ENCODE data around the gene ARL8B.
A peak's percentile ranks its signal among the peaks of the same experiment; 100 is the strongest.

Gene ARL8B

DNA sequence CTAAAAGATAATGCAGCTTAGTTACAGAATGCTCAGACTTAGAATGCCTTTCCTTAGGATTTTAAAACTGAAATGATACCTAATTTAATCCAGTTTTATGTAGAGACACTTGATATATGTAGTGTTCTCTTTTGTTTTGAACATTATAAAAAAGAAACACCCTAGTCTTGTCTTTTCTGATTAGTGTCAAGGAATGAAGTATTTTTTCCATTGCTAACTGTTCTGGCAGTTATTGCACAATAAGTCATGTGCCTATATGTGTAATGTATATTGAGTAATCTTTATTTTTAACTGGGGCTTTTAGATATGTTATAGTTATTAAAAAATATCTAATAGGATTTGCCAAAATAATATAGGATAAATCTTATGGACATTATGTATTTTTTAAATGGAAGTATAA, 4.5 kb downstream of the ARL8B start:
- H3K4me1 Mint-ChIP-seq, result peaks cover 60% of the 10 kb centered on the region
- H3K27ac Mint-ChIP-seq, result peak overlapping the region; percentile 79
- no peak overlapping the region for H3K4me3 Mint-ChIP-seq

DNA sequence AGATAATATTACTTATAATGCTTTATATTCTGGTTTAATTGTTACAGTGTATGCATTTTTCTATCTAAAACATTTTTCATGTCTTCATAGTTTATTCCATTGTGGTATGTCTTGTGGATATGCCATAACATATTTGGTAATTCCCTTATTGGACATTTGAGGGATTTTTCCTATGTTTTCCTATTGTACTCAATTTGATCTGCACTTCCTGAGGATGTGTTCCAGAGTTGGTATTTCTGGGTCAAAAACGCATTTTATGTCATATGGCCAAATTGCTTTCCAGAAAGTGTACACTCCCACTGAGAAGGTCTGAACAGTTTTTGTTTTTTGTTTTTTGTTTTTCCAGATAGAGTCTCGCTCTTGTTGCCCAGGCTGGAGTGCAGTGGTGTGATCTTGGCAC, 6.8 kb downstream of the ARL8B start:
- H3K4me1 Mint-ChIP-seq, result peaks cover 66% of the 10 kb centered on the region
- H3K27ac Mint-ChIP-seq, result no peak overlapping the region
- DNase-seq (no peak), ATAC-seq (no peak)
- peaks cover 24% of the 10 kb centered on the region for H3K36me3 Mint-ChIP-seq (ENCODE audit: low read depth)
- H3K27me3 Mint-ChIP-seq, result no peaks in the 10 kb centered on the region
- no peak overlapping the region for H3K4me3 Mint-ChIP-seq
- no peaks in the 10 kb centered on the region for H3K9me3 Mint-ChIP-seq

More for the DNA sequence above, 4.5 kb downstream of the ARL8B start:
- ATAC-seq (no peak), DNase-seq (no peak)
- Mint-ChIP-seq H3K36me3 (ENCODE audit: low read depth) (peaks cover 29% of the 10 kb centered on the region), H3K27me3 (no peaks in the 10 kb centered on the region), H3K9me3 (no peaks in the 10 kb centered on the region)

DNA sequence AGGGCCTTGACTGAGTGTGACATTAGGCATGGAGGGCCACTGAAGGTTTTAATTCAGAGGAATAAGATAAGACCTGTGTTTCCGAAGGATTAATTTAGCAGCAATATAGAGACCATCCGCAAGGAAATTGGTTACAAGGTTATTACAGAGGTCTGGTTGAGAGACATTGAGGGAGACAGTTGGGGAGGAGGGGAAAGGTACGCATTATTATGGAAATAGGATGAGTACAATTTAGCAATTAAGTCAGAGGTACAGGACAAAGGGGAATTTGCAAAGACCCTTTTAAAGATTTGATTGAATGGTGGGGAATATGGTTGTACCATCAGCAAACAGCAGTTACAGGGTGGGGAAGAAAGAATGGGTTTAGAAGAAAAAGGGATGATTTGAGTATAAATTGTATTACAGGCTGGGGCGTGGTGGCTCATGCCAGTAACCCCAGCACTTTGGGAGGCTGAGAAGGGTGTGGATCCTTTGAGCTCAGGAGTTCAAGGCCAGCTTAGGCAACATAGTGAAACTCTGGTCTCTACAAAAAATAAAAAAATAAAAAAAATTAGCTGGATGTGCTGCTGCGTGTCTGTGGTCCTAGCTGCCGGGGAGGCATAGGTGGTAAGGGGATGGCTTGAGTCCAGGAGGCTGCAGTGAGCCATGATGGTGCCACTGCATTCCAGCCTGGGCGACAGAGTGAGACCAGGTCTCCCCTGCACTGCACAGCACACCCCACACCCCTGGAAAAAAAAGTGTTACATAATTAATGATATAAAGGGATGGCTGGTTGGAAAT, 11.3 kb downstream of the ARL8B start:
- peak overlapping the region; percentile 63 for H3K27ac Mint-ChIP-seq
- DNase-seq (no peak), ATAC-seq (no peak)
- no peak overlapping the region for H3K4me3 Mint-ChIP-seq
- peaks cover 12% of the 10 kb centered on the region for H3K36me3 Mint-ChIP-seq (ENCODE audit: low read depth)
- peaks cover 50% of the 10 kb centered on the region for H3K4me1 Mint-ChIP-seq
- no peaks in the 10 kb centered on the region for H3K9me3 Mint-ChIP-seq
- no peaks in the 10 kb centered on the region for H3K27me3 Mint-ChIP-seq

DNA sequence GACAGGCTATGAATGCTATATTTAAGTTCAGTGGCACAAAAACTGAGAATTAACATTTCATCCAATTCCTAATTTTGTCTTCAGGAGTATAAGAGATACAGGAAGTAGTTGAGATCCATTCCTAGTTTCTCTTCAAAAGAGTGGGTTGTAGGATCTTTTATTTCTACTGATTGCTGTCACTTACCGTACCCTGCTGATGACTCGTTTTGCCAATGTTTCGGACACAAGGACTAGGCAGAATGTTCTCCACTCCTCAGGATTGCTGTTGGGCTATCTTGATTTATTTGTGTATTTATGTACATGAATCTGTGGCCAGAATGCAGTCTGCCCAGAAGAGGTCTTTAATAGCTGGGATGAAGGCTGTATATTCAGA, 11.9 kb downstream of the ARL8B start:
- DNase-seq (no peak), ATAC-seq (no peak)
- H3K4me1 Mint-ChIP-seq, result peaks cover 53% of the 10 kb centered on the region
- H3K27me3 Mint-ChIP-seq, result no peaks in the 10 kb centered on the region
- H3K36me3 Mint-ChIP-seq (ENCODE audit: low read depth), result peaks cover 10% of the 10 kb centered on the region
- peak overlapping the region; percentile 57 for H3K27ac Mint-ChIP-seq
- no peak overlapping the region for H3K4me3 Mint-ChIP-seq
- no peaks in the 10 kb centered on the region for H3K9me3 Mint-ChIP-seq

DNA sequence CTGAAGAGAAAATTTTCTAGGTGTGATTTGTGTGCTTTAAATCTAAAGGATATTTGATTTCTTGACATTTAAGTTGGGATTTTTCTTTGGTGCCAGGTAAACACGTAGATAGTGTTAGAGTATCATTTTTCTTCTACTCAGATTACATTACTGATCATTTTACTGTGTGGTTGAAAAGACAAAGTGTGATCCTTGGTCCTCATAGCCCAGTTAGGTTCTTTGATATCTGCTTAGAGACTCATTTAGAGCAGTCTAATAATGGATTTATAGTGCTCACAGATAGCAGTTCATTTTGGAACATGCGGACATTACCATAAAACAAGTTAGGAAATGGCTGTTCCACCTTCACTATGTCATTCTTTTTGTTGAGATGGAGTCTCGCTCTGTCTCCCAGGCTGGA, 12.4 kb downstream of the ARL8B start:
- DNase-seq, result no peak
- ATAC-seq, result no peak
- Mint-ChIP-seq H3K27me3 (no peaks in the 10 kb centered on the region), H3K9me3 (no peaks in the 10 kb centered on the region), H3K27ac (peak overlapping the region; percentile 57), H3K4me1 (peaks cover 53% of the 10 kb centered on the region), H3K36me3 (ENCODE audit: low read depth) (peaks cover 10% of the 10 kb centered on the region), H3K4me3 (no peak overlapping the region)

DNA sequence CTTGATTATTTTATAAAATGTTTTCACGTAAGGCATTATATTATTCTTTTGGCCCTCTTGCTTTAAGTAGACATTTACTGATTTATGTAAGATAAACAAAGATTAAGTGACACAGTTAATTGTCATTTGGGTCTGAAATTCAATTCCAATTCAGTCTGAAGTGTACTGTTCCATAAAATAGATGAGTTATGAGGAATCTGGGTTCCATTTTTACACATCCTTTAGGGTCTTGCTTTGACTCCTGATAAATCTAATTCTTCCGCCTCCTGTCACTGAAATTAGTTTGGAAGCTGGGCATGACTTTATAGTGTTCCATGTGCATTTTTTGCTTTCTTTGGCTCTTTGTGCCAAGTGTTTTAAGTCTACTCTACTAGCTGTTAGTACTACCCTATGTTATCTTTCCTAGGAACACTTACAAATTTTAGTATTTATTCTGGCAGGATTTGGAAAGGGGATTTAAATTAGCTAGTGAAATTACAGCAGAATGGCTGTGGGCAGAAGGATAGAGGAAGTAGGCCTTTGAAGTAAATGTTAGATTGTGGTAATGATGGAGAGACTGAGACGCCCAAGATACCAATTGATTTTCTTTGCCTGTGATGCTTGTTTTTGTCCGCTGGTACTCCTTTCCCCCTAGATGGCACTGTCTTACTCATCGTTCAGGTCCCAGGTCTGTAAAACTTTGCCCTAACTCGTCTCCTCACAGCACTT, 14.3 kb downstream of the ARL8B start:
- H3K4me1 Mint-ChIP-seq, result peaks cover 67% of the 10 kb centered on the region
- ATAC-seq (peak; percentile 89), DNase-seq (no peak)
- no peak overlapping the region for H3K4me3 Mint-ChIP-seq
- peaks cover 13% of the 10 kb centered on the region for H3K36me3 Mint-ChIP-seq (ENCODE audit: low read depth)
- H3K27me3 Mint-ChIP-seq, result no peaks in the 10 kb centered on the region
- H3K9me3 Mint-ChIP-seq, result no peaks in the 10 kb centered on the region
- H3K27ac Mint-ChIP-seq, result peak overlapping the region; percentile 87

DNA sequence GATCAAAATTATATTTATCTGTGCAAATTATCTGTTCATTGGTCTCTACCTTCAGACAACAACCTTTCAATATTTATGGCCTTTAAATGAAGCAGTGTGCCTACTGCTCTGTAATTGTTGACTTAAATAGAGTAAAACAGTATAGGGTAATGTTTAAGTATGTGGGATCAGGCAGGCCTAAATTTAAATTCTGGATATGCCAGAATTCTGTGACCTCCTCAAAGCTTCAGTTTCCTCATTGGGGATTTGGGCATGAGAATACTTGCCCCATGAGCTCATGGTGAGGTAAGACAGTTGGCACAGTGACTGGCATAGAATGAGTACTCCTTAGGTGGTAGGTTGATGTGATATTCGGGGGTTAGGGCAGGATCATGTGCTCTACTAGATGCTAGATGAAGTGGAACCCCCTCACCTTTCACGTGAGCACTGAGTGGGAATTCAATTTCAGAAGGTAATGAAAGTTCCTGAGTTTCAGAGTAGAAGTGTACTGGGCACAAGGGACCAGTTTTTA, 14.9 kb downstream of the ARL8B start:
- H3K36me3 Mint-ChIP-seq (ENCODE audit: low read depth), result peaks cover 19% of the 10 kb centered on the region
- H3K4me3 Mint-ChIP-seq, result no peak overlapping the region
- H3K27me3 Mint-ChIP-seq, result no peaks in the 10 kb centered on the region
- peak overlapping the region; percentile 87 for H3K27ac Mint-ChIP-seq
- H3K4me1 Mint-ChIP-seq, result peaks cover 69% of the 10 kb centered on the region
- no peak for DNase-seq
- no peaks in the 10 kb centered on the region for H3K9me3 Mint-ChIP-seq
- no peak for ATAC-seq

DNA sequence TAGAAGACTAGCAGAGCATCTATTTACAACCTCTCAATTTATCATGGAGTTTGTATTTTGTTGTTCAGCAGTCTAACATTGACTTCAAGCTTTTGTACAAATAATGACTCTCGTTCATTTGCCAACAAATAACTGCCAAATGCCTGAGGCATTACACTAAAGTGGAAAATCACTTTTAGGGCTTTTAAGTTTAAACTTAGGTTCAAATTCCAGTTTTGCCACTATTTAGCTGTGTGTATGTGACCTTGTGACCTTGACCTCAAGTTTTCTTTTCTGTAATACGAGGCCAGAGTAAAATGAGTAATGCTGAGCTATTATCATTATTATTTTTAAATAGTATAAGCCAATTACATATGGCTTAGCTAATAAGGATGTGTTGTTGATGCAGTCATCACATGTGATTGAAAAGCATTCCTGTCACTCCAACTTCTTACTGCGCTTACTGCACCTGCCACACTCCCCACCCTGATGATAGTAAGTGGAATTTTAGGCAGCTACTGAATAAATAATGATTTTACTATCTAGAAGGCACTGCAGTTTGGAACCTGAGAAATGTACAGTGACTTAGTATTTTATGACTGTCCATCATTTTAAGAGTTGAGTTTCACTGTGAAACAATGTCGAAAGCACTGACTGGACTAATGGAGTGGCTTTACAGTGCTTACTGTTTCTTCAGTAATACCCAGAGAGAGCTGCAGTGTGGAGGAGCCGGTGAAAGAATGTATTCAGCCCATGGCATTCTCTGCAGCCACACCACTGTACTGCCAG, 16.3 kb downstream of the ARL8B start:
- H3K27ac Mint-ChIP-seq, result peak overlapping the region; percentile 80
- H3K36me3 Mint-ChIP-seq (ENCODE audit: low read depth), result peaks cover 22% of the 10 kb centered on the region
- peaks cover 61% of the 10 kb centered on the region for H3K4me1 Mint-ChIP-seq
- no peak overlapping the region for H3K4me3 Mint-ChIP-seq
- no peaks in the 10 kb centered on the region for H3K27me3 Mint-ChIP-seq
- no peak for DNase-seq
- no peaks in the 10 kb centered on the region for H3K9me3 Mint-ChIP-seq
- no peak for ATAC-seq

DNA sequence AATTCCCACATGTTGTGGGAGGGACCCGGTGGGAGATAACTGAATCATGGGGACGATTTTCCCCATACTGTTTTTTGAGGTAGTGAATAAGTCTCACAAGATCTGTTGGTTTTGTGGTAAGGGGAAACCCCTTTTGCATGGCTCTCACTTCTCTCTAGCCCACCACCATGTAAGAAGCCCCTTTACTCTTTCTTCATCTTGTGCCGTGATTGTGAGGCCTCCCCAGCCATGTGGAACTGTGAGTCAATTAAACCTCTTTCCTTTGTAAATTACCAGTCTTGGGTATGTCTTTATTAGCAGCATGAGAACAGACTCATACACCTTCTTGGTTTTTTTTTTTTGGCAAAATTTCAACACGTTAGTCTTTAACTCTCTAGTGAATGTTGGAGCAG, 18.1 kb downstream of the ARL8B start:
- DNase-seq (no peak), ATAC-seq (peak; percentile 62)
- H3K36me3 Mint-ChIP-seq (ENCODE audit: low read depth), result peaks cover 38% of the 10 kb centered on the region
- no peak overlapping the region for H3K4me3 Mint-ChIP-seq
- H3K27me3 Mint-ChIP-seq, result no peaks in the 10 kb centered on the region
- H3K27ac Mint-ChIP-seq, result peak overlapping the region; percentile 67
- H3K9me3 Mint-ChIP-seq, result no peaks in the 10 kb centered on the region
- H3K4me1 Mint-ChIP-seq, result peaks cover 70% of the 10 kb centered on the region

DNA sequence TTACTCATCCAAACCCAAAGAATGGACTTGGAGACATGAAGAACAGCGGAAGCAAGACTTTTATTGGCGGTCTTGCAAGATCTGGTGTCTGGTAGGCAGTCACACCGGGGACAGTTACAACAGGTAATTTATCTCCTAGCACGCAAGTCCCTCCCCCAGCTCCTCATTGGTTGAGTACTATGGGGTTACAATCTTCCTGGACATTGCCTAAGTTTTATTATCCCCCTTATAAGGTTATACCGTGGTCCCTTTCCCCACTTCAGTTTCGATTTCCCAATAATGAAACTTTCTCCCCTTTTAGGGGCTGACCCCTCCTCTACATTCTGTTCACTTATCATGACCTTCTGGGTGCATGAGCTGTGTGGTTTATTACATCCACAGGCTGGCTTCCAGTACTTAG, 18.7 kb downstream of the ARL8B start:
- H3K27me3 Mint-ChIP-seq, result no peaks in the 10 kb centered on the region
- peaks cover 44% of the 10 kb centered on the region for H3K36me3 Mint-ChIP-seq (ENCODE audit: low read depth)
- DNase-seq (no peak), ATAC-seq (no peak)
- H3K4me3 Mint-ChIP-seq, result peak overlapping the region; percentile 26
- H3K9me3 Mint-ChIP-seq, result peaks cover 3% of the 10 kb centered on the region
- peak overlapping the region; percentile 67 for H3K27ac Mint-ChIP-seq
- H3K4me1 Mint-ChIP-seq, result peaks cover 70% of the 10 kb centered on the region

DNA sequence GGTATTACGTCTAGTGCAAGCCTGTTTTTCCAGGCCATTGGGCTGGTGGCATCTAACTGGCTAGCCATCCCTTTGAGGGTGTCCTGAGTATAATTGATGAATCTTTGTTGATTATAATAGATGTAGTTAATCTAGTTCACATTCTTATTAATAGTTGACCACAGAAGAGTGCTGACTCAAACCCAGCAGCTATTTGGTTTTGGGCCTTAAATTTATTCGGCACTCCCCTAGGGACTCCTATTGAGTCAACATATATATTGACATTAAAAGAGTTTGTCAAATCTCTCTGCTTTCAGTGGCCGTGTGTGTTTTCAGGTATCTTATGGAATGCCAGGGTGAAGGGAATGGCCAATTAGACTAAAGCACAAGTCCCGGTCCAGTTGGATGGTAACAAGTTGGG, 19.7 kb downstream of the ARL8B start:
- Mint-ChIP-seq H3K27me3 (no peaks in the 10 kb centered on the region), H3K36me3 (ENCODE audit: low read depth) (peaks cover 51% of the 10 kb centered on the region), H3K9me3 (peaks cover 9% of the 10 kb centered on the region), H3K4me1 (peaks cover 61% of the 10 kb centered on the region), H3K27ac (no peak overlapping the region), H3K4me3 (no peak overlapping the region)
- ATAC-seq (no peak), DNase-seq (no peak)

DNA sequence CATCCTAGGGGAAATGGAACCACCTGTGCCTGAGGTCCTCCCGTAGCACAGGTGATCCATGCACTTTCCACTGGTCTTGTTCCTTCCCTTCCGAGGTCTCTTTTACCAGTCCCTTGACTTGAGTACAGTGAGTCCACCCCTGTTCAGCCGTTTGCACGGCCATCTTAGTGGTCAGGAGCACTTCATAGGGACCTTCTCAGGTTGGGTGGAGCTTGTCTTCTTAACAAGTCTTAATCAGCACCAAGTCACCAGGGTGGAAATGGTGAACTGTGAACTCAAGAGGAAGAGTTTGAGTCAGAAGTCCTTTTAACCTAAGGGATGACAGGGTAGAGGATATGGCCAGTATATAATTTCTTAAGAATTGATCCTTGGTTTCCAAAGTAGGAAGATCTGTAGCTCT, 21.4 kb downstream of the ARL8B start:
- ATAC-seq (no peak), DNase-seq (no peak)
- peaks cover 58% of the 10 kb centered on the region for H3K36me3 Mint-ChIP-seq (ENCODE audit: low read depth)
- peaks cover 19% of the 10 kb centered on the region for H3K9me3 Mint-ChIP-seq
- H3K4me3 Mint-ChIP-seq, result no peak overlapping the region
- no peaks in the 10 kb centered on the region for H3K27me3 Mint-ChIP-seq
- no peak overlapping the region for H3K27ac Mint-ChIP-seq
- H3K4me1 Mint-ChIP-seq, result peaks cover 54% of the 10 kb centered on the region

DNA sequence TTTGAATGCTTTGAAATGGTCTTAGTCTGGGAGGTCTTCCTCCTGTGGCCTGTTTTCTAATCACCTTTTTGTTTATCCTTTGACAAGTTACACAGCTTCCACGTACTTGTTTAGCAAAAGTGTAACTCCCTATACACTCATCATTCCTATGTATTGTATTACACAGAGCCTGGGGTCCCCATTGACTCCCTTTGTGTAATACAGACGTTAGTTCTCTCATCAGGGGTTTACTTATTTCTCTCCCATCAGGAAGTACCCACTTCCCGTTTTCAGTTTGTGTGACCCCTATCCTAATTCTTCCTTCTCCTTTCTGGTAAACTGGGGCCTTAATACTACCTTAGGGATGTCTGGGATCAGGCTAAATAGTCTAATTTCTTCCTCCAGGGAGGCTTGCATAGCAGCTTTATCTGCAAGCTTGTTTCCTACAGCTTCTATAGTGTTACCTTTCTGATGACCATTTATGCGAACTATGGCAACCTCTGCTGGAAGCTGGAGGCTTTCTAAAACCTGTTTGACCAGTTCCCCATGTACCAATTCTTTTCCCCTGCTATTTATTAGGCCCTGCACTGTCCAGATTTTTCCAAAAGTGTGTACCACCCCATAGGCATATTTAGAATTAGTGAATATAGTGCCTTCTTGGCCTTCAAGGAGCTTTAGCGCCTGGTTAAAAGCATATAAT, 22.4 kb downstream of the ARL8B start:
- Mint-ChIP-seq H3K27me3 (no peaks in the 10 kb centered on the region), H3K27ac (no peak overlapping the region), H3K4me1 (peaks cover 46% of the 10 kb centered on the region), H3K36me3 (ENCODE audit: low read depth) (peaks cover 59% of the 10 kb centered on the region), H3K9me3 (peaks cover 19% of the 10 kb centered on the region), H3K4me3 (no peak overlapping the region)
- DNase-seq, result no peak
- ATAC-seq, result no peak

DNA sequence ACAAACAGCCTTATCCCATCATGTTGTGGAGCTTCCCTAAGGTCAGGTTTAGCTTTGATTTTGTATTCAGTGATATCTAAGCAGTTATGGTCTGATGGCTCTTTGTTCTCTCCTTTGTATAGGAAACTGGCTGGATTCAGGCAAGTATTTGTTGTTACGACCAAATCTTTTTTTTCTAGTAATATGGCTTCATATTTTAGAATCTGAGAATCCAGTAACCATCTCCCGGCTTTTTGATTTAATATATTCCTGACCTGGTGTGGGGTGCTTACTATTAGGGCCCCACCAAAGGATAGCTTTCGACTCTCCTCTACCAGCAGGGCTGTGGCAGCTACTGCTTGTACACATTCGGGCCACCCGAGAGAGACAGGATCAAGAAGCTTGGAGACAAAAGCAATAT, 23.0 kb downstream of the ARL8B start:
- DNase-seq (no peak), ATAC-seq (no peak)
- Mint-ChIP-seq H3K4me1 (peaks cover 45% of the 10 kb centered on the region), H3K27me3 (no peaks in the 10 kb centered on the region), H3K36me3 (ENCODE audit: low read depth) (peaks cover 62% of the 10 kb centered on the region), H3K4me3 (no peak overlapping the region), H3K9me3 (peaks cover 19% of the 10 kb centered on the region), H3K27ac (no peak overlapping the region)
